ENCODE results near the gene COL27A1. TPM values are rescaled to one million over a fixed set of nuclear protein-coding genes. Genes with fewer than 3 reads are reported as not detected.

The COL27A1 gene
- total RNA-seq, 1 experiment from 2014 or later: 37.0 TPM

GRCh38 chr9:114202849-114203248 is 47.5 kb downstream of the COL27A1 start:
- Histone ChIP-seq H3K4me1 (ENCODE audit: insufficient read depth, low read length, poor library complexity, severe bottlenecking) (peaks cover 11% of the 10 kb centered on the region), H3K27me3 (replicated peaks; ENCODE audit: insufficient read depth, low read depth, low read length, poor library complexity) (no peaks in the 10 kb centered on the region), H3K4me3 (ENCODE audit: low read depth, low read length, poor library complexity, severe bottlenecking) (no peak overlapping the region), H3K27ac (ENCODE audit: low read depth, low read length, poor library complexity, severe bottlenecking) (no peak overlapping the region), H3K36me3 (ENCODE audit: insufficient read depth, low read length, poor library complexity, severe bottlenecking) (no peaks in the 10 kb centered on the region), H3K9me3 (ENCODE audit: low read depth, low read length, poor library complexity, severe bottlenecking) (no peaks in the 10 kb centered on the region)
- no peak for DNase-seq (ENCODE audit: low spot score)
- intact Hi-C loops (cut with micrococcal nuclease; ENCODE audit: unreplicated experiment): no loop called here
- BruUV-seq (replicated peaks): no TSS peak
- POLR2A ChIA-PET (ENCODE audit: low non-redundant PET): no interaction called here
- CTCF ChIA-PET: no interaction called here
- TF ChIP-seq CTCF (conservative IDR thresholded peaks at IDR 0.05; ENCODE audit: low read depth, low read length) (no peak), EZH2 (IDR thresholded peaks at IDR 0.05; ENCODE audit: borderline replicate concordance, low read depth, low read length, poor library complexity, severe bottlenecking) (no peak)

GRCh38 chr9:114203410-114204140 is 48.2 kb downstream of the COL27A1 start:
- Histone ChIP-seq H3K36me3 (ENCODE audit: insufficient read depth, low read length, poor library complexity, severe bottlenecking) (no peaks in the 10 kb centered on the region), H3K4me3 (ENCODE audit: low read depth, low read length, poor library complexity, severe bottlenecking) (no peak overlapping the region), H3K4me1 (ENCODE audit: insufficient read depth, low read length, poor library complexity, severe bottlenecking) (peaks cover 6% of the 10 kb centered on the region), H3K9me3 (ENCODE audit: low read depth, low read length, poor library complexity, severe bottlenecking) (no peaks in the 10 kb centered on the region), H3K27me3 (replicated peaks; ENCODE audit: insufficient read depth, low read depth, low read length, poor library complexity) (no peaks in the 10 kb centered on the region), H3K27ac (ENCODE audit: low read depth, low read length, poor library complexity, severe bottlenecking) (no peak overlapping the region)
- ChIA-PET CTCF (no interaction called here), POLR2A (ENCODE audit: low non-redundant PET) (no interaction called here)
- intact Hi-C loops (cut with micrococcal nuclease; ENCODE audit: unreplicated experiment): no loop called here
- no TSS peak for BruUV-seq (replicated peaks)
- no peak for TF ChIP-seq CTCF (conservative IDR thresholded peaks at IDR 0.05; ENCODE audit: low read depth, low read length)
- no peak for TF ChIP-seq EZH2 (IDR thresholded peaks at IDR 0.05; ENCODE audit: borderline replicate concordance, low read depth, low read length, poor library complexity, severe bottlenecking)
- no peak for DNase-seq (ENCODE audit: low spot score)

- no peak overlapping the region for H3K4me3 ChIP-seq (ENCODE audit: low read depth, low read length, poor library complexity, severe bottlenecking)
- H3K27ac ChIP-seq (ENCODE audit: low read depth, low read length, poor library complexity, severe bottlenecking): no peak overlapping the region
- no peaks in the 10 kb centered on the region for H3K27me3 ChIP-seq (replicated peaks; ENCODE audit: insufficient read depth, low read depth, low read length, poor library complexity)
- BruUV-seq (replicated peaks): no TSS peak
- POLR2A ChIA-PET (ENCODE audit: low non-redundant PET): no interaction called here
- CTCF ChIA-PET: no interaction called here
- peaks cover 6% of the 10 kb centered on the region for H3K4me1 ChIP-seq (ENCODE audit: insufficient read depth, low read length, poor library complexity, severe bottlenecking)
- TF ChIP-seq EZH2 (IDR thresholded peaks at IDR 0.05; ENCODE audit: borderline replicate concordance, low read depth, low read length, poor library complexity, severe bottlenecking) (no peak), CTCF (conservative IDR thresholded peaks at IDR 0.05; ENCODE audit: low read depth, low read length) (no peak)
- H3K9me3 ChIP-seq (ENCODE audit: low read depth, low read length, poor library complexity, severe bottlenecking): no peaks in the 10 kb centered on the region
- DNase-seq (ENCODE audit: low spot score): no peak
- intact Hi-C loops (cut with micrococcal nuclease; ENCODE audit: unreplicated experiment): no loop called here
- no peaks in the 10 kb centered on the region for H3K36me3 ChIP-seq (ENCODE audit: insufficient read depth, low read length, poor library complexity, severe bottlenecking)
Observed at GRCh38 chr9:114204265-114204664, 48.9 kb downstream of the COL27A1 start.

Measured in A673 (cell line).